ENCODE results near the gene CANT1. TPM values are rescaled to one million over a fixed set of nuclear protein-coding genes. Genes with fewer than 3 reads are reported as not detected.
A peak's percentile ranks its signal among the peaks of the same experiment; 100 is the strongest.
"Not testable (repeated sequence)": the region's sequence is repeated elsewhere in the genome, so short reads cannot be mapped to it uniquely, and the experiment has no call there.

Gene CANT1
- total RNA-seq, 1 experiment from 2014 or later: 97.1 TPM

- H3K4me3 ChIP-seq (replicated peaks in 1 of 2; ENCODE audit: low read depth in 1 of 2, low read length in 2 of 2); POLR2A ChIA-PET; intact Hi-C loops (cut with micrococcal nuclease); H4K20me1 ChIP-seq (ENCODE audit: insufficient read depth); H3K79me2 ChIP-seq (ENCODE audit: insufficient read depth, low read length); ATAC-seq; H3K27me3 ChIP-seq (ENCODE audit: insufficient read depth, low read length); H3K9me3 ChIP-seq (ENCODE audit: control insufficient read depth in 1 of 2, insufficient read depth in 1 of 2, low read depth in 1 of 2, low read length in 2 of 2); H2AFZ ChIP-seq (ENCODE audit: low read depth, low read length, poor library complexity, severe bottlenecking); H3K27ac ChIP-seq (ENCODE audit: low read depth, low read length); H3K36me3 ChIP-seq (ENCODE audit: control insufficient read depth in 1 of 2, insufficient read depth in 2 of 2, low read length in 2 of 2); BruUV-seq (replicated peaks); H3K9me2 ChIP-seq (ENCODE audit: insufficient read depth); DNase-seq (ENCODE audit: low read depth, low spot score): not testable (repeated sequence)
- Histone ChIP-seq H3K9ac (ENCODE audit: low read length) (peak overlapping the region; percentile 32; the same call in 1 of the 2 replicates), H3K4me2 (ENCODE audit: low read length) (peak overlapping the region; percentile 59), H3K4me1 (ENCODE audit: control insufficient read depth in 1 of 2, insufficient read depth in 2 of 2, low read length in 2 of 2) (peaks cover 19 to 54% of the 10 kb centered on the region in 2 experiments)
- RAD21 ChIA-PET (ENCODE audit: low non-redundant PET in 1 of 2, low total read pairs in 2 of 2, uncharacterized antibody in 2 of 2, unreplicated experiment in 2 of 2): interaction anchor here in 1 of 2 experiments (0.7 kb wide), 1 partner anchor 19 kb away, joined by 3 read pairs; no protein-coding TSS in a partner anchor
- CTCF ChIA-PET: interaction anchor here (1.0 to 4.9 kb wide), 2 partner anchors 8 to 97 kb away, joined by 4 to 21 read pairs; no protein-coding TSS in a partner anchor
Measured at GRCh38 chr17:78962984-78963348, 46.6 kb downstream of the CANT1 start.

- H3K36me3 ChIP-seq (ENCODE audit: control insufficient read depth in 1 of 2, insufficient read depth in 2 of 2, low read length in 2 of 2): no peaks in the 10 kb centered on the region
- peak overlapping the region; percentile 61 for H2AFZ ChIP-seq (ENCODE audit: low read depth, low read length, poor library complexity, severe bottlenecking)
- RAD21 ChIA-PET (ENCODE audit: low non-redundant PET in 1 of 2, low total read pairs in 2 of 2, uncharacterized antibody in 2 of 2, unreplicated experiment in 2 of 2): interaction anchor here in 1 of 2 experiments (0.7 kb wide), 1 partner anchor 18 kb away, joined by 3 read pairs; no protein-coding TSS in a partner anchor
- CTCF ChIA-PET: interaction anchor here (1.0 to 4.9 kb wide), 2 partner anchors 9 to 96 kb away, joined by 4 to 21 read pairs; no protein-coding TSS in a partner anchor
- no peaks in the 10 kb centered on the region for H4K20me1 ChIP-seq (ENCODE audit: insufficient read depth)
- H3K27ac ChIP-seq (ENCODE audit: low read depth, low read length): no peak overlapping the region
- no peaks in the 10 kb centered on the region for H3K9me2 ChIP-seq (ENCODE audit: insufficient read depth)
- peak overlapping the region; percentile 32 for H3K9ac ChIP-seq (ENCODE audit: low read length)
- no peaks in the 10 kb centered on the region for H3K9me3 ChIP-seq (ENCODE audit: control insufficient read depth in 1 of 2, insufficient read depth in 1 of 2, low read depth in 1 of 2, low read length in 2 of 2)
- intact Hi-C loops (cut with micrococcal nuclease): no loop called here
- peaks cover 19 to 53% of the 10 kb centered on the region in 2 experiments for H3K4me1 ChIP-seq (ENCODE audit: control insufficient read depth in 1 of 2, insufficient read depth in 2 of 2, low read length in 2 of 2)
- TF ChIP-seq POLR2AphosphoS5 (IDR thresholded peaks at IDR 0.05; ENCODE audit: low read depth, low read length) (peak; percentile 43), RAD21 (IDR thresholded peaks at IDR 0.05; ENCODE audit: low read depth) (no peak)
- no peaks in the 10 kb centered on the region for H3K79me2 ChIP-seq (ENCODE audit: insufficient read depth, low read length)
- H3K4me2 ChIP-seq (ENCODE audit: low read length): peak overlapping the region; percentile 59
- H3K27me3 ChIP-seq (ENCODE audit: insufficient read depth, low read length): no peaks in the 10 kb centered on the region
- POLR2A ChIA-PET: no interaction called here
- DNase-seq (ENCODE audit: low read depth, low spot score) (peak; percentile 81), ATAC-seq (peak; percentile 90)
- peak overlapping the region in 1 of 2 experiments; percentile 4; a peak in 1 of 4 replicates for H3K4me3 ChIP-seq (replicated peaks in 1 of 2; ENCODE audit: low read depth in 1 of 2, low read length in 2 of 2)
- BruUV-seq (replicated peaks): no TSS peak
Measured at GRCh38 chr17:78962345-78962983, 47.1 kb downstream of the CANT1 start.

Measured in HCT116 (cell line).